ENCODE results near the gene BLOC1S3. TPM values are rescaled to one million over a fixed set of nuclear protein-coding genes. Genes with fewer than 3 reads are reported as not detected.

The BLOC1S3 gene
- total RNA-seq, 1 experiment from 2014 or later = 4.4 TPM

- H3K27me3 ChIP-seq (ENCODE audit: low read length) = no peaks in the 10 kb centered on the region
- H2AFZ ChIP-seq (ENCODE audit: low read length) = no peak overlapping the region
- no peaks in the 10 kb centered on the region for H3K9me3 ChIP-seq (ENCODE audit: low read length)
- no peak overlapping the region for H3K4me3 ChIP-seq (ENCODE audit: low read length)
- H3K4me2 ChIP-seq (ENCODE audit: low read depth, low read length, poor library complexity, severe bottlenecking) = no peak overlapping the region
- DNase-seq = no peak
- no peak overlapping the region for H3K9ac ChIP-seq (ENCODE audit: low read length)
- H3K36me3 ChIP-seq (ENCODE audit: insufficient read depth, low read length) = no peaks in the 10 kb centered on the region
- H3K4me1 ChIP-seq (ENCODE audit: low read length) = peaks cover 7% of the 10 kb centered on the region
- peaks cover 12% of the 10 kb centered on the region; the same call in 1 of the 2 replicates for H4K20me1 ChIP-seq (ENCODE audit: insufficient read depth, low read depth, low read length)
- H3K79me2 ChIP-seq (ENCODE audit: low read length) = no peaks in the 10 kb centered on the region
- no peak overlapping the region for H3K27ac ChIP-seq (ENCODE audit: low read length)
- no peaks in the 10 kb centered on the region for H3K9me2 ChIP-seq (replicated peaks; ENCODE audit: insufficient read depth, low read length)
Measured at GRCh38 chr19:45162608-45163143, 15.9 kb upstream of the BLOC1S3 start.

- H3K79me2 ChIP-seq (ENCODE audit: low read length) = no peaks in the 10 kb centered on the region
- no peaks in the 10 kb centered on the region for H3K9me3 ChIP-seq (ENCODE audit: low read length)
- H3K4me2 ChIP-seq (ENCODE audit: low read depth, low read length, poor library complexity, severe bottlenecking) = no peak overlapping the region
- no peak overlapping the region for H3K27ac ChIP-seq (ENCODE audit: low read length)
- no peaks in the 10 kb centered on the region for H3K27me3 ChIP-seq (ENCODE audit: low read length)
- peaks cover 12% of the 10 kb centered on the region; the same call in 1 of the 2 replicates for H4K20me1 ChIP-seq (ENCODE audit: insufficient read depth, low read depth, low read length)
- H3K36me3 ChIP-seq (ENCODE audit: insufficient read depth, low read length) = no peaks in the 10 kb centered on the region
- no peak overlapping the region for H3K4me3 ChIP-seq (ENCODE audit: low read length)
- peaks cover 7% of the 10 kb centered on the region for H3K4me1 ChIP-seq (ENCODE audit: low read length)
- no peak for DNase-seq
- H3K9me2 ChIP-seq (replicated peaks; ENCODE audit: insufficient read depth, low read length) = no peaks in the 10 kb centered on the region
- no peak overlapping the region for H2AFZ ChIP-seq (ENCODE audit: low read length)
- no peak overlapping the region for H3K9ac ChIP-seq (ENCODE audit: low read length)
Measured at GRCh38 chr19:45163156-45163555, 15.4 kb upstream of the BLOC1S3 start.

GRCh38 chr19:45163751-45164460 lies 14.7 kb upstream of the BLOC1S3 start:
- no peak for DNase-seq
- Histone ChIP-seq H3K9ac (ENCODE audit: low read length) (peak overlapping the region; percentile 11; the same call in 1 of the 2 replicates), H3K9me3 (ENCODE audit: low read length) (no peaks in the 10 kb centered on the region)

GRCh38 chr19:45164577-45165335 lies 13.8 kb upstream of the BLOC1S3 start:
- peak; percentile 50 for DNase-seq
- H3K27ac ChIP-seq (ENCODE audit: low read length) = no peak overlapping the region
- H3K9me3 ChIP-seq (ENCODE audit: low read length) = no peaks in the 10 kb centered on the region
- no peak overlapping the region for H3K4me3 ChIP-seq (ENCODE audit: low read length)
- no peak overlapping the region for H3K4me2 ChIP-seq (ENCODE audit: low read depth, low read length, poor library complexity, severe bottlenecking)
- peak overlapping the region; percentile 11; the same call in 1 of the 2 replicates for H3K9ac ChIP-seq (ENCODE audit: low read length)
- peaks cover 8% of the 10 kb centered on the region; the same call in 1 of the 2 replicates for H4K20me1 ChIP-seq (ENCODE audit: insufficient read depth, low read depth, low read length)
- no peaks in the 10 kb centered on the region for H3K79me2 ChIP-seq (ENCODE audit: low read length)
- peaks cover 7% of the 10 kb centered on the region for H3K4me1 ChIP-seq (ENCODE audit: low read length)
- no peak overlapping the region for H2AFZ ChIP-seq (ENCODE audit: low read length)
- no peaks in the 10 kb centered on the region for H3K27me3 ChIP-seq (ENCODE audit: low read length)
- H3K36me3 ChIP-seq (ENCODE audit: insufficient read depth, low read length) = no peaks in the 10 kb centered on the region
- no peaks in the 10 kb centered on the region for H3K9me2 ChIP-seq (replicated peaks; ENCODE audit: insufficient read depth, low read length)

More at GRCh38 chr19:45163751-45164460, 14.7 kb upstream of the BLOC1S3 start:
- Histone ChIP-seq H4K20me1 (ENCODE audit: insufficient read depth, low read depth, low read length) (peaks cover 10% of the 10 kb centered on the region; the same call in 1 of the 2 replicates), H3K36me3 (ENCODE audit: insufficient read depth, low read length) (no peaks in the 10 kb centered on the region), H3K4me3 (ENCODE audit: low read length) (no peak overlapping the region), H3K9me2 (replicated peaks; ENCODE audit: insufficient read depth, low read length) (no peaks in the 10 kb centered on the region), H3K27me3 (ENCODE audit: low read length) (no peaks in the 10 kb centered on the region), H3K27ac (ENCODE audit: low read length) (no peak overlapping the region), H3K4me2 (ENCODE audit: low read depth, low read length, poor library complexity, severe bottlenecking) (no peak overlapping the region), H3K79me2 (ENCODE audit: low read length) (no peaks in the 10 kb centered on the region), H3K4me1 (ENCODE audit: low read length) (peaks cover 7% of the 10 kb centered on the region), H2AFZ (ENCODE audit: low read length) (no peak overlapping the region)

- Histone ChIP-seq H3K9me2 (replicated peaks; ENCODE audit: insufficient read depth, low read length) (no peaks in the 10 kb centered on the region), H3K9me3 (ENCODE audit: low read length) (no peaks in the 10 kb centered on the region), H3K4me1 (ENCODE audit: low read length) (peaks cover 7% of the 10 kb centered on the region), H3K36me3 (ENCODE audit: insufficient read depth, low read length) (no peaks in the 10 kb centered on the region), H3K27ac (ENCODE audit: low read length) (no peak overlapping the region), H3K4me2 (ENCODE audit: low read depth, low read length, poor library complexity, severe bottlenecking) (no peak overlapping the region), H2AFZ (ENCODE audit: low read length) (no peak overlapping the region), H3K9ac (ENCODE audit: low read length) (no peak overlapping the region), H3K27me3 (ENCODE audit: low read length) (no peaks in the 10 kb centered on the region), H4K20me1 (ENCODE audit: insufficient read depth, low read depth, low read length) (peaks cover 19% of the 10 kb centered on the region; the same call in 1 of the 2 replicates), H3K4me3 (ENCODE audit: low read length) (no peak overlapping the region), H3K79me2 (ENCODE audit: low read length) (no peaks in the 10 kb centered on the region)
- no peak for DNase-seq
Measured at GRCh38 chr19:45166723-45167252, 11.8 kb upstream of the BLOC1S3 start.

GRCh38 chr19:45168767-45169351 lies 9.7 kb upstream of the BLOC1S3 start:
- Histone ChIP-seq H3K9me3 (ENCODE audit: low read length) (no peaks in the 10 kb centered on the region), H3K4me2 (ENCODE audit: low read depth, low read length, poor library complexity, severe bottlenecking) (no peak overlapping the region), H3K4me1 (ENCODE audit: low read length) (peaks cover 7% of the 10 kb centered on the region), H4K20me1 (ENCODE audit: insufficient read depth, low read depth, low read length) (peaks cover 22% of the 10 kb centered on the region; the same call in 1 of the 2 replicates), H2AFZ (ENCODE audit: low read length) (no peak overlapping the region), H3K9ac (ENCODE audit: low read length) (no peak overlapping the region), H3K4me3 (ENCODE audit: low read length) (no peak overlapping the region), H3K36me3 (ENCODE audit: insufficient read depth, low read length) (no peaks in the 10 kb centered on the region), H3K27me3 (ENCODE audit: low read length) (no peaks in the 10 kb centered on the region), H3K9me2 (replicated peaks; ENCODE audit: insufficient read depth, low read length) (no peaks in the 10 kb centered on the region), H3K27ac (ENCODE audit: low read length) (no peak overlapping the region), H3K79me2 (ENCODE audit: low read length) (no peaks in the 10 kb centered on the region)
- DNase-seq = no peak

GRCh38 chr19:45169602-45170001 lies 9.0 kb upstream of the BLOC1S3 start:
- no peaks in the 10 kb centered on the region for H3K27me3 ChIP-seq (ENCODE audit: low read length)
- no peak overlapping the region for H3K27ac ChIP-seq (ENCODE audit: low read length)
- H3K4me1 ChIP-seq (ENCODE audit: low read length) = peaks cover under 1% of the 10 kb centered on the region; the same call in 1 of the 2 replicates
- H3K9me3 ChIP-seq (ENCODE audit: low read length) = no peaks in the 10 kb centered on the region
- H3K4me3 ChIP-seq (ENCODE audit: low read length) = no peak overlapping the region
- no peaks in the 10 kb centered on the region for H3K79me2 ChIP-seq (ENCODE audit: low read length)
- H3K9ac ChIP-seq (ENCODE audit: low read length) = no peak overlapping the region
- no peaks in the 10 kb centered on the region for H3K36me3 ChIP-seq (ENCODE audit: insufficient read depth, low read length)
- DNase-seq = no peak
- no peak overlapping the region for H3K4me2 ChIP-seq (ENCODE audit: low read depth, low read length, poor library complexity, severe bottlenecking)
- H3K9me2 ChIP-seq (replicated peaks; ENCODE audit: insufficient read depth, low read length) = no peaks in the 10 kb centered on the region
- peaks cover 22% of the 10 kb centered on the region; the same call in 1 of the 2 replicates for H4K20me1 ChIP-seq (ENCODE audit: insufficient read depth, low read depth, low read length)
- no peak overlapping the region for H2AFZ ChIP-seq (ENCODE audit: low read length)
